DMS53 treated with DMSO at 0.1 percent for 48 hours (cell line): Measurements from ENCODE around the gene RPS8.
"Not testable (repeated sequence)": the region's sequence is repeated elsewhere in the genome, so short reads cannot be mapped to it uniquely, and the experiment has no call there.

ENCODE experiments used
- DNase-seq: peaks from one replicate; lab custom pipeline; 2025; ENCODE audit not compliant: unreplicated experiment; lab: John Stamatoyannopoulos, UW

RPS8 gene

GRCh38 chr1:44780583-44781121, 5.3 kb downstream of the RPS8 start:
- DNase-seq = no peak

- no peak for DNase-seq
These were observed 8.4 kb downstream of the RPS8 start for GRCh38 chr1:44783697-44784093.

- no peak for DNase-seq
These were observed 9.0 kb downstream of the RPS8 start for GRCh38 chr1:44784094-44785028.

- no peak for DNase-seq
These were observed 9.7 kb downstream of the RPS8 start for GRCh38 chr1:44785029-44785380.

- DNase-seq = no peak
These were observed 10.3 kb downstream of the RPS8 start for GRCh38 chr1:44785501-44786137.

GRCh38 chr1:44786138-44786840, 10.9 kb downstream of the RPS8 start:
- DNase-seq = peak; percentile 77

- no peak for DNase-seq
These were observed 11.6 kb downstream of the RPS8 start for GRCh38 chr1:44786841-44787426.

- no peak for DNase-seq
These were observed 12.2 kb downstream of the RPS8 start for GRCh38 chr1:44787506-44787905.

GRCh38 chr1:44788120-44788860, 12.9 kb downstream of the RPS8 start, which contains the start of gene BEST4:
Gene BEST4, minus strand, starts transcription at chr1:44788170. Its CDS starts 465 bp downstream, at chr1:44787705.
- no peak for DNase-seq

GRCh38 chr1:44790968-44791801, 15.8 kb downstream of the RPS8 start:
- DNase-seq = no peak

- DNase-seq = no peak
These were observed 17.6 kb downstream of the RPS8 start for GRCh38 chr1:44792736-44793502.

GRCh38 chr1:44797886-44798285, 22.5 kb downstream of the RPS8 start:
- not testable (repeated sequence) for DNase-seq

GRCh38 chr1:44798481-44799365, 23.4 kb downstream of the RPS8 start:
- no peak for DNase-seq

- DNase-seq = peak; percentile 97
These were observed 24.6 kb downstream of the RPS8 start, which contains the start of gene PLK3 for GRCh38 chr1:44799770-44800584. Gene PLK3, plus strand, starts transcription at chr1:44800377. Its CDS starts 87 bp downstream, at chr1:44800464.

GRCh38 chr1:44801491-44802305, 26.4 kb downstream of the RPS8 start:
- DNase-seq = no peak
